AG09319 (cell line): ENCODE data around the gene CDX1.

ENCODE experiments used
- DNase-seq: peaks from one replicate; pipeline ENCODE4 v3.0.0-alpha.2; 2010; ENCODE audit warnings: low read depth; ENCODE audit errors: extremely low read depth
- CTCF ChIP-seq: IDR thresholded peaks from 2 replicates; pipeline ENCODE4 v1.5.1; 2011; ENCODE audit warnings: low read depth, mild to moderate bottlenecking, inconsistent platforms, low read length, moderate library complexity

CDX1 gene

GRCh38 chr5:150166650-150167511 is at the start of gene CDX1:
TSS of gene CDX1 (plus strand) at chr5:150166778. CDS start at chr5:150166877, 99 bp downstream.
- DNase-seq: no peak
- no peak for TF ChIP-seq CTCF

GRCh38 chr5:150117945-150118560 is 48.5 kb upstream of the CDX1 start:
- no peak for TF ChIP-seq CTCF
- no peak for DNase-seq

GRCh38 chr5:150118561-150119229 is 47.9 kb upstream of the CDX1 start:
- no peak for TF ChIP-seq CTCF
- DNase-seq: no peak

- no peak for DNase-seq
- TF ChIP-seq CTCF: no peak
Measured at GRCh38 chr5:150119421-150120061, 47.0 kb upstream of the CDX1 start.

- no peak for DNase-seq
- TF ChIP-seq CTCF: no peak
Measured at GRCh38 chr5:150120062-150120441, 46.5 kb upstream of the CDX1 start.

- TF ChIP-seq CTCF: no peak
- DNase-seq: no peak
Measured at GRCh38 chr5:150120617-150121447, 45.7 kb upstream of the CDX1 start.
